A204.1 (cell line): Measurements from ENCODE around the gene ERP29.
A peak's percentile ranks its signal among the peaks of the same experiment; 100 is the strongest.
"Not testable (repeated sequence)": the region's sequence is repeated elsewhere in the genome, so short reads cannot be mapped to it uniquely, and the experiment has no call there.

Experiments used
- FAIRE-seq: peaks from 2 replicates; lab custom pipeline; 2012; peaks lifted over from hg19 to GRCh38; lab: Jason Lieb, UNC

Gene ERP29

DNA sequence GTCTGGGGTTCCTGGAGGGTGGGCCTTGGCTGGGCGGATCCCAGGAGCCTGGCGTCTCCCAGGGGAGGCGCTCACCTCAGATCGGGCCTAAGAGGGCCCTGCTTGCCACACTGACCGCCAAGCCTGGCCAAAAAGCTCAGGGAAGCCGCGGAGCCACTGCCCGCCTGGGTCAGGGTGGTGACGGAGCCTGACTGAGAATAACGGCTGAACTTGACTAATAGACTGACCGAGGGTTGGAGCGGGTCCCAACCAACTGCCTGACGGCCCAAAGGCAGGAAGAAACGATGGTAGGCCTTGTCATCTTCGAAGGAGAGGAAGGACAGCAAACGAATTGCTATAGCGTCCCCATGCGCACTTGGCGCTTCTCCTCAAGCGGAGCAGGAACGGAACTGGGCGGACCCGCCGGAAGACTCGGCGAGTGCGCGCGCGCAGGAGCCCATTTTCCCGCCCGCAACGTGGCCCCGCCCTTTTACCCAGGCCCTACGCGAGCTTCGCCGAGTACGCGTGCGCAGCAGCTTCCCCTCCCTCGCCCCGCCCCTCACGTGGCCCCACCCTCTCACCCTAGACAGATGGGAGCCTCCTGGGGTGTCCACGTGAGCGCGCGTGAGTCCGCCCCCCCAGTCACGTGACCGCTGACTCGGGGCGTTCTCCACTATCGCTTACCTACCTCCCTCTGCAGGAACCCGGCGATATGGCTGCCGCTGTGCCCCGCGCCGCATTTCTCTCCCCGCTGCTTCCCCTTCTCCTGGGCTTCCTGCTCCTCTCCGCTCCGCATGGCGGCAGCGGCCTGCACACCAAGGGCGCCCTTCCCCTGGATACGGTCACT lies at the start of gene ERP29, which contains the start of gene TMEM116:
Gene ERP29 (plus strand): TSS at position 652 of the 826 bp plus-strand sequence. CDS start 40 bp downstream, at position 692.
Gene TMEM116 (minus strand): TSS at position 391 of the 826 bp plus-strand sequence. CDS start 7,895 bp downstream, outside the sequence.
- FAIRE-seq = no peak

DNA sequence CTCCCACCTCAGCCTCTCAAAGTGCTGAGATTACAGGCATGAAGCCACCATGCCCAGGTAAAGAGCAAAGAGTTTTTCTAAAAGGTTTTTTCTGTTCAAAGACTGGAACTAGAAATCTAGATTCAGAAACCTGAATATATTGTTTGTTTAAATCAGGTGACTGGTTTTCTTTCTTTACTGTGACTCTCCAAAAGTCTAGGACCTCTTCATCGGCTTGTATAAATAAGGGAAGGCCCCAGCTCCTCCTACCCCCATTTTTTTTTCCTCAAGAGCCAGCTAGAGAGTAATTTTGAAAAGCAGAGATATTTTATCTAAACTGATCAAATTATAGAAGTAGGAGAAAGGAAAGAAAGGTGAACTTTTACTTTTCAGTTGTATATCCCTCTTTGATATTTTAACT lies 48.3 kb upstream of the ERP29 start:
- FAIRE-seq = no peak

DNA sequence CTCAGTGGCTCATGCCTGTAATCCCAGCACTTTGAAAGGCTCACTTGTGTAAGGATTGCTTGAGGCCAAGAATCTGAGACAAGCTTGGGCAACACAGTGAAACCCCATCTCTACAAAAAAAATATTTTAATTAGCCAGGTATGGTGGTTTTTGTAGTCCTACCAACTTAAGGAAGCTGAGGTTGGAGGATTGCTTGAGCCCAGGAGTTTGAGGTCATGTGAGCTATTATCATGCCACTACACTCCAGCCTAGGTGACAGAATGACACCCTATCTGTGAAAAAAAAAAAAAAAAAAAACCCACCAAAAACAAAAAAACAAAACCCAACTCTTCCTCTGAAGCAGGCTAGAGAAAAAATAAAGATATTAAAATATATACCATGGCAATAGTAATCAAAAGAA lies 41.4 kb upstream of the ERP29 start:
- FAIRE-seq = no peak

DNA sequence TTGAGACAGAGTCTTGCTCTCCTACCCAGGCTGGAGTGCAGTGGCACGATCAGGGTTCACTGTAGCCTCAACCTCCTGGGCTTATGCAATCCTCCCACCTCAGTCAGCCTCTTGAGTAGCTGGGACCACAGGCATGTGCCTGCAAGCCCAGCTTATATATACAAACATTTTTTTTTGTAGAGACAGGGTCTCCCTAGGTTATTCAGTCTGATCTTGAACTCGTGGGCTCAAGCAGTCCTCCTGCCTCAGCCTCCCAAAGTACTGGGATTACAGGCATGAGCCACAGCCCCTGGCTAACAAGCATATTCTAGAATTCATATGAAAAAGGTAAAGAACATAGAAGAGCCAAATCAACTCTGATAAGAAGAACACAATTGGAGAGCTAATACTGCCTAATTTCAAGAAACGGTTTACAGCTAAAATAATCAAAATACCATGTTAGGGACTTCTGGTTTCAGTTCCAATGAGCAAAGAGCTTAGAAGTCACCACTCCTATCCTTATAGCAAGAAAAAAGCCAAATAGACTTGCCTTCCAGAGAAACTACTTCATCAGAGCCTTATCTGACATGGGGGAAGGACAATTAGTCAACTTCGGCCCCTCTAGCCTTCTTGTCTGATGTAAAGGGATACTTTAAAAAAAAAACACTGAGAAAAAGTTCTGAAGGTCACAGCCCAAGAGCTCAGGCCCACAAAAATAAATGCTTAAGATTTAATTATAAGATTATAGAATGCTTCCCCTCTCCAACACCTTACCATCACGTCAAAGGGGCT lies 37.9 kb upstream of the ERP29 start:
- no peak for FAIRE-seq

GRCh38 chr12:111976291-111976690 lies 36.9 kb upstream of the ERP29 start:
- FAIRE-seq = no peak

DNA sequence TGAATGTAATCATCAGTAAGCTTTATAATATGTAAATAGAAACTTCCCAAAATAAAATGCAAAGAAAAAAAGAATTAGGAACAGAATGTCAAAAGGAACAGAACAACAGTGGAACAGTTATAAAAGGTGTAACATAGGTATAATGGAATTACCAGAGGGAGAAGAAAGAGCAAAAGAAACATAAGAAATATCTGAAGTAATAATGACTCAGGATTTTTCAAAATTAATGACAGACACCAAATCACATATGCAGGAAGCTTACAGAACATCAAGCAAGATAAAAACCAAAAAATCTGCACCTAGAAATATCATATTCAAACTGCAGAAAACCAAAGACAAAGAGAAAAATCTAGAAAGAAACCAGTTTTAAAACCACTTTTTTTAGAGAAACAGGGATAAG lies 36.4 kb upstream of the ERP29 start:
- no peak for FAIRE-seq

- no peak for FAIRE-seq
These were observed 34.7 kb upstream of the ERP29 start for GRCh38 chr12:111978545-111978944.

DNA sequence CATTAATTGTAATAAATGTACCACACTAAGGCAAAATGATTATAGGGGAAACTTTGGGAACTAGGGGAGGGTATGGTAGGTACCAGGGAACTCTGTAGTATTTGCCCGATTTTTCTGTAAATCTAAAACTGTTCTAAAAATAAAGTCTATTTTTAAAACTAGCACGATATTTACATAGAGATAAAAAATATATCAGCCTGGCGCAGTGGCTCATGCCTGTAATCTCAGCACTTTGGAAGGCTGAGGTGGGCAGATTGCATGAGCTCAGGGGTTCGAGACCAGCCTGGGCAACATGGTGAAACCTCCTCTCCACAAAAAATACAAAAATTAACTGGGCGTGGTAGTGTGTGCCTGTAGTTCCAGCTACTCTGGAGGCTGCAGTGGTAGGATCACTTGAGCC lies 32.6 kb upstream of the ERP29 start:
- FAIRE-seq = no peak

GRCh38 chr12:111981987-111982386 lies 31.2 kb upstream of the ERP29 start:
- no peak for FAIRE-seq

DNA sequence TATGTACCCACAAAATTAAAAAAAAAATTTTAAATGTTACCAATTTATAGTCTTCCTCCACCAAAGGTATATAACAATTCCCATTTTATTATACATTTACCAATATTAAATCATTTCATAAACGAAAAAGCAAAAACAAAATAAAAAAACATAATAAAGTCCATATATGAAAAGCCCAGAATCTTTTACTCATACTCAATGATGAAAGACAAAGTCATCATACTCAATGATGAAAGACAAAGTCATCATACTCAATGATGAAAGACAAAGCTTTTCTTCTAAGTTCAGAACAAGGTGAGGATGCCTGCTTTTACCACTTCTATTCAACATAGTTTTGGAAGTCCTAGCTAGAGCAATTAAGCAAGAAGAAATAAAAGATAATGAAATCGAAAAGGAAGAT lies 28.4 kb upstream of the ERP29 start:
- peak; percentile 82 for FAIRE-seq

DNA sequence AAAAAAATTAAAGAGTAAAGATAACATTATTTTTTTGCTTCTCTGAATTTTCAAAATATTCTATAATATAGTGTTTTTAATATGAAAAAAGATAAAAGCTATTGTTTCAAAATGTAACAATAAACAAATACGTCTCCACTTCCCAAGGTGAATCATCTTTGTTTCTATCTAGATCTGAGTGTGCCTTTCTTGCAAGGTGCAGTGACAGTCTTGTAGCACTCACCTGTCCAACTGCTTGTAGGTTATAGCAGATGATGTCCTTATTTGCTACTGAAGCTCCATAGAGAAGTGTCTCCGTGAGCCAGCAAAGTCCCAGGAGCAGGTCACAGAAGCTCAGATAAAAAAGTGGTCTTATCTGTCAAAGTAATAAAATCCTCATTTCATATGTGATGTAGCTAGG lies 21.7 kb upstream of the ERP29 start:
- FAIRE-seq = no peak

- no peak for FAIRE-seq
These were observed 21.3 kb upstream of the ERP29 start for GRCh38 chr12:111991946-111992345.

GRCh38 chr12:111992464-111992863 lies 20.8 kb upstream of the ERP29 start:
- FAIRE-seq = no peak

- no peak for FAIRE-seq
These were observed 19.7 kb upstream of the ERP29 start for GRCh38 chr12:111993292-111994150.

DNA sequence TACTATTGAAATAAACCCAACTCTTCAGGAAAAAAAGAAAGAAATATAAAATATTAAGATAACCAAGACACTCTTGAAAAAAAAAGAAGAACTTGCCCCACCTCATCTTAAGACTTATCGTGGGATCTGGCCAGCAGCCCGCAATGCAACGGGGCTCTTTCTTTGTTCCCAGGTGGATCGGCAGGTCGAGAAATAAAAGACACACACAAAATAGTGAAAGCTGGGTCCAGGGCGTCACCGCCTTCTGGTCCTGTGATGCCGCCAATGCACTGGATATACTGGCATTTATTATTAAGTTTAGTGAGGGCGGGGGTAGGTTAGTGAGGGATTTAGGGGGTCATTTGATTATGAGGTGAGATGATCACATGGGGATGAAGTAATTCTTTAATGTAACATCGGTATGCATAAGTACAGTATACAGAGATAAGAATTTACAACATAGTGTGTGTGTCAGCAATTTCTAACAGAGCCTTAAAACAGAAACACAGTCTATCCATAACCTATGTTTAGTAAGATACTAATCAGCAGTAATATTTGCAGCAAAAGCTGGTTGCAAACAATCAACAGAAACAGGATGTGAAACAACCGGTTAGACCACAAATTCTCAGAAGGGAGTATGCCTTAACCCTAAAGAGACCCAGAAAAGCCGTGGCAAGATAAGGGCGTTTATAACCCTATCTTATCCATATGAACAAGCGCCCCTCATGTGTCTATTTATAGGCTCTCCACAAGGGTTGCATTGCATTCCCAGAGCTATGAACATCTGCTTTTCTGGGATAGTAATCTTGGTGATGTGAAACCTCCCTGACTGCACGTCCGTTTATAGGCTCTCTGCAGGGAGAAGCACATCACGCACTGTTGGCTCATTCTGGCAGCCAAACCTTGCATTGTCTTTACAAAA lies 18.8 kb upstream of the ERP29 start:
- not testable (repeated sequence) for FAIRE-seq

- no peak for FAIRE-seq
These were observed 17.3 kb upstream of the ERP29 start for GRCh38 chr12:111995782-111996480.

GRCh38 chr12:111997300-111997699 lies 15.9 kb upstream of the ERP29 start:
- FAIRE-seq = no peak

GRCh38 chr12:111998015-111998414 lies 15.2 kb upstream of the ERP29 start:
- no peak for FAIRE-seq

DNA sequence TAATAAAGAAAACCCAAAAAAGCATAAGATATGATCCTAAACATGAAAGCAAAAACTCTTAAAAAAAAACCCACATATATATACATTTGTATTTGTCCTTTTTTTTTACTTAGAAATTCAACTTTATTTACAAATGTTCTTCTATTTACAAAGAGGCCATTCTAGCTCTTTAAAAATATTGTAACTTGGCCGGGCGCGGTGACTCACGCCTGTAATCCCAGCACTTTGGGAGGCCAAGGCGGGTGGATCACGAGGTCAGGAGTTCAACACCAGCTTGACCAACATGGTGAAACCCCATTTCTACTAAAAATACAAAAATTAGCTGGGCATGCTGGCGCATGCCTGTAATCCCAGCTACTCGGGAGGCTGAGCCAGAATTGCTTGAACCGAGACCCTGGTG lies 14.1 kb upstream of the ERP29 start:
- FAIRE-seq = not testable (repeated sequence)

DNA sequence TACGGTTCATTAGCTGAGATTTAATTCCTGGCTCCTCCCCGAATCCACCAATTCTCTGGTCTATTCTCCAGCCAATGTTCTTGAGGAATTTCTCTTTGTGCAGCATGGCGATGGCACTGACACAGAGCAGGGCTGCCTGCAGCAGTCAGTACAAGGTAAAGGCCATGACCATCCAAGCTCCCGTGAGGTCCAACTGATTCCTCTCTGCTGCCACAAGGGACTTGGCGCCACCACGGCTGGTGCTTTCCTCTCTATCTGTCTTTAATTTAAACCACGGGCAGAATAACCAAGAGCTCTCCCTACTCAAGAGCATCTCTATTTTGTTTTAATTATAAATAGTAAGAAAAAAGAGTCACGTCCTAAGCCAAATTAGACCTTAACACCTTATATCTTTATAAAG lies 12.4 kb upstream of the ERP29 start:
- no peak for FAIRE-seq

- FAIRE-seq = no peak
These were observed 11.7 kb upstream of the ERP29 start for GRCh38 chr12:112001576-112001975.
